Endothelial cell of umbilical vein (primary cell): ENCODE measurements around the gene SCN5A. TPM values are rescaled to one million over a fixed set of nuclear protein-coding genes. Genes with fewer than 3 reads are reported as not detected.

Experiments used
- BruUV-seq: library from RNA; stranded (reverse); fragments of 400-500 nt; replicated peaks from 2 replicates; lab custom pipeline; 2021; lab: Mats Ljungman, UMichigan
- CTCF ChIA-PET: fragments of 300-600, 350-600 bp; sonication (Branson Sonifier 250); formaldehyde crosslinking; loops from one replicate; lab custom pipeline; 2021; ENCODE audit warnings: antibody characterized with exemption, inconsistent platforms; lab: Charles Lee
- POLR2A ChIA-PET: fragments of 300-600, 350-600 bp; sonication (Branson Sonifier 250); formaldehyde crosslinking; loops from one replicate; lab custom pipeline; 2021; ENCODE audit warnings: antibody characterized with exemption, inconsistent platforms; lab: Charles Lee
- DNase-seq: peaks from one replicate; pipeline ENCODE4 v3.0.0-alpha.2; 2011; ENCODE audit warnings: low read depth, low spot score
- FAIRE-seq: peaks from 2 replicates; lab custom pipeline; 2011; peaks lifted over from hg19 to GRCh38; lab: Jason Lieb, UNC
- H2AFZ ChIP-seq: 2 replicates; pipeline ENCODE4 v1.6.0; 2012; ENCODE audit warnings: low read depth, low read length, control low read depth, inconsistent platforms
- H3K27ac ChIP-seq: 2 replicates; pipeline ENCODE4 v1.5.1; 2011; ENCODE audit warnings: low read depth, mild to moderate bottlenecking, control low read depth, low read length, moderate library complexity; ENCODE audit not compliant: insufficient read depth
- H3K27me3 ChIP-seq, 2 experiments: 2 replicates each; pipeline versions ENCODE4 v1.6.0 to v1.6.1; 2011; ENCODE audit warnings: low read length in 2 of 2, mixed read lengths in 1 of 2; ENCODE audit not compliant: control insufficient read depth in 2 of 2, insufficient read depth in 2 of 2
- H3K36me3 ChIP-seq, 2 experiments: 2 replicates in 1 of 2; 3 replicates in 1 of 2; pipeline ENCODE4 v1.5.1; 2011; ENCODE audit warnings: low read length in 2 of 2, mild to moderate bottlenecking in 1 of 2, moderate library complexity in 1 of 2; ENCODE audit not compliant: control insufficient read depth in 2 of 2, insufficient read depth in 2 of 2; ENCODE audit errors: extremely low read depth in 1 of 2
- H3K4me1 ChIP-seq: 3 replicates; pipeline ENCODE4 v1.5.1; 2011; ENCODE audit warnings: mild to moderate bottlenecking, low read length; ENCODE audit not compliant: control insufficient read depth, insufficient read depth; ENCODE audit errors: extremely low read depth
- H3K4me2 ChIP-seq: 2 replicates; pipeline ENCODE4 v1.6.1; 2011; ENCODE audit warnings: low read length, control low read depth, mixed read lengths; ENCODE audit not compliant: insufficient read depth
- H3K4me3 ChIP-seq, 3 experiments: fragments of 200-600 bp in 1 of 3; sonication (generic), shearing (Covaris generic) in 1 of 3; replicated peaks in 1 of 3; 2 replicates each; pipeline ENCODE4 v1.5.1; 2011 to 2016; ENCODE audit warnings: control low read depth in 3 of 3, low read length in 3 of 3, mild to moderate bottlenecking in 2 of 3, inconsistent platforms in 1 of 3, low read depth in 1 of 3, moderate library complexity in 1 of 3; ENCODE audit not compliant: insufficient read depth in 1 of 3
- H3K79me2 ChIP-seq: 2 replicates; pipeline ENCODE4 v1.6.0; 2012; ENCODE audit warnings: low read length, inconsistent platforms; ENCODE audit not compliant: control insufficient read depth, insufficient read depth
- H3K9ac ChIP-seq: replicated peaks from 2 replicates; pipeline ENCODE3; 2011; ENCODE audit warnings: low read length, control low read depth; ENCODE audit not compliant: insufficient read depth; ENCODE audit errors: extremely low read depth
- H3K9me1 ChIP-seq: replicated peaks from 3 replicates; pipeline ENCODE4 v1.6.0; 2011; ENCODE audit warnings: mild to moderate bottlenecking, low read length; ENCODE audit not compliant: control insufficient read depth, insufficient read depth; ENCODE audit errors: extremely low read depth
- H3K9me3 ChIP-seq: replicated peaks from 2 replicates; pipeline ENCODE4 v1.5.1; 2012; ENCODE audit warnings: low read length, inconsistent platforms; ENCODE audit not compliant: control insufficient read depth, insufficient read depth
- H4K20me1 ChIP-seq: replicated peaks from 2 replicates; pipeline ENCODE3; 2011; ENCODE audit warnings: mild to moderate bottlenecking, low read length; ENCODE audit not compliant: control insufficient read depth, insufficient read depth; ENCODE audit errors: extremely low read depth
- EZH2 ChIP-seq: IDR thresholded peaks from 2 replicates; pipeline ENCODE4 v1.6.1; 2012; ENCODE audit warnings: borderline replicate concordance, low read depth, mild to moderate bottlenecking, moderate library complexity, low read length, inconsistent platforms; ENCODE audit not compliant: severe bottlenecking
- FOS ChIP-seq: IDR thresholded peaks from 2 replicates; pipeline ENCODE4 v1.6.1; 2011; ENCODE audit warnings: mild to moderate bottlenecking, low read length, moderate library complexity, borderline replicate concordance; ENCODE audit not compliant: insufficient read depth
- GATA2 ChIP-seq: IDR thresholded peaks from 2 replicates; pipeline ENCODE4 v1.7.0; 2011; ENCODE audit warnings: low read depth, mild to moderate bottlenecking, moderate library complexity, mixed read lengths, low read length; ENCODE audit not compliant: insufficient read length, insufficient read depth
- JUN ChIP-seq: IDR thresholded peaks from 2 replicates; pipeline ENCODE4 v1.6.1; 2011; ENCODE audit warnings: borderline replicate concordance, low read depth; ENCODE audit not compliant: insufficient read length, insufficient read depth
- MYC ChIP-seq: IDR thresholded peaks from one replicate; pipeline ENCODE4 v1.6.1; 2011; ENCODE audit warnings: mild to moderate bottlenecking, low read depth, low read length
- POLR2A ChIP-seq: IDR thresholded peaks from 2 replicates; pipeline ENCODE4 v1.6.1; 2012; ENCODE audit warnings: low read depth, mild to moderate bottlenecking, control low read depth, low read length
- POLR2AphosphoS5 ChIP-seq: IDR thresholded peaks from 2 replicates; pipeline ENCODE4 v1.6.1; 2012; ENCODE audit warnings: low read depth, mild to moderate bottlenecking, control low read depth, low read length, moderate library complexity; ENCODE audit not compliant: insufficient read depth
- dilution Hi-C: fragments of 300-500 bp; cut with MboI; formaldehyde crosslinking; loops from one replicate; pipeline ENCODE4 v1.15.0; 2019; ENCODE audit warnings: low sequenced_read_pairs; ENCODE audit not compliant: extremely low pct_ligation_motif_present
- intact Hi-C: fragments of 100-400 bp; cut with micrococcal nuclease; formaldehyde crosslinking; loops from one replicate; pipeline ENCODE4 v1.10.0; 2022
- polyA plus RNA-seq, 4 experiments: library from polyadenylated mRNA; depleted of rRNA in 3 of 4; stranded (reverse) in 3 of 4; unstranded in 1 of 4; fragments of >200 nt; gene quantifications; 2 replicates each; pipeline versions ENCODE4 v1.2.1 to v1.2.3, GENCODE V29; 2011 to 2012; ENCODE audit warnings: missing spikeins in 1 of 4
- total RNA-seq: library from RNA; stranded (reverse); gene quantifications from 2 replicates; pipeline ENCODE4 v1.2.3, GENCODE V29; 2021
- TF ChIP-seq, protein P1 (sequence below): IDR thresholded peaks from 2 replicates; pipeline ENCODE4 v1.6.1; 2011; ENCODE audit not compliant: insufficient read depth, insufficient read length
- TF ChIP-seq, protein P2 (sequence below), 2 donors: IDR thresholded peaks; 1 replicate in 1 of 2; 2 replicates in 1 of 2; pipeline ENCODE4 v1.5.1; 2011; ENCODE audit warnings: low read length in 2 of 2, mild to moderate bottlenecking in 2 of 2, moderate library complexity in 2 of 2, control low read depth in 1 of 2, inconsistent platforms in 1 of 2, low read depth in 1 of 2; ENCODE audit not compliant: insufficient read depth in 1 of 2; ENCODE audit errors: extremely low read depth in 1 of 2

The SCN5A gene
- total and polyA plus RNA-seq, 2 donors (not counting 3 experiments of a cell fraction or from before 2014, with no cell fraction given): 2.7 to 20.0 TPM

DNA sequence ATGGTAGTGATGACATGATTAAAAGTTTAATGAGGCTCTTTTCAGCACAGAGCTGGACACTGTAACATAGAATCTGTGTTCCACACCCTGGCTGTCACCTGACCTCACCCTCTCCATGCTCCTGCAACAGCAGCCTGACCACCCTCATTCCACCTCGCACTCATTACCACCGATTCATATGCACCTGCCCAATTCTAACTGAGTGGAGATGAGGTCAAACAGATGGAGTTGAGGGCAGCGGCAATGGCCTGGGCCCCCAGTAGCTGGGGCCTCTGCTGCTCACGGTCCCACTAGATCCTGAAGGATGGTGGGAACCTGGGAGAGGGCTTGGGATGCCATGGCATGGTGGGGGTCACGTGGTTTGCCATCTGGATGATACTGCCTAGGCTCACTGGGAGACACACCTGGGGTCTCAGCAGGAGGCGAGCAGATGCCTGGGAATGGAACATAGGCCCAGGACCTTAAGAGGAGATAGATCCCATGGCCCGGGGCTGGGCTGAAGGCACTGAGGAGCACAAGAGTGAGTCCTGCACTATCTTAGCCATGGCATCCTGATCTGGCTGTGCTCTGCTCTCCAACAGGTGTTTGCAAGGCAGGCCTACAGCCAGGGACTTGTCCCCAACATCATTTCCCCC, 1.3 kb downstream of the SCN5A start:
- intact Hi-C loops (no loop called here), dilution Hi-C loops (no loop called here)
- Histone ChIP-seq H3K9me1 (no peaks in the 10 kb centered on the region), H3K9ac (no peak overlapping the region), H3K9me3 (no peaks in the 10 kb centered on the region), H3K27me3 (no peaks in the 10 kb centered on the region), H2AFZ (no peak overlapping the region), H3K4me1 (peaks cover 10% of the 10 kb centered on the region), H3K79me2 (peaks cover 3% of the 10 kb centered on the region), H3K4me2 (peak overlapping the region; percentile 64), H3K36me3 (no peaks in the 10 kb centered on the region), H4K20me1 (no peaks in the 10 kb centered on the region), H3K27ac (no peak overlapping the region), H3K4me3 (no peak overlapping the region)
- BruUV-seq: no TSS peak
- FAIRE-seq (no peak), DNase-seq (no peak)
- POLR2A ChIA-PET: no interaction called here
- CTCF ChIA-PET: interaction anchor here (0.7 to 4.8 kb wide), 10 partner anchors 11 to 195 kb away, joined by 3 to 62 read pairs (median 8); partner anchors contain the start of gene EXOG
- TF ChIP-seq JUN: no peak
- no peak for TF ChIP-seq POLR2A
- no peak for TF ChIP-seq EZH2
- no peak for TF ChIP-seq GATA2
- TF ChIP-seq, protein P1, sequence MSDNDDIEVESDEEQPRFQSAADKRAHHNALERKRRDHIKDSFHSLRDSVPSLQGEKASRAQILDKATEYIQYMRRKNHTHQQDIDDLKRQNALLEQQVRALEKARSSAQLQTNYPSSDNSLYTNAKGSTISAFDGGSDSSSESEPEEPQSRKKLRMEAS: no peak
- no peak for TF ChIP-seq MYC
- TF ChIP-seq FOS: no peak
- TF ChIP-seq, protein P2, sequence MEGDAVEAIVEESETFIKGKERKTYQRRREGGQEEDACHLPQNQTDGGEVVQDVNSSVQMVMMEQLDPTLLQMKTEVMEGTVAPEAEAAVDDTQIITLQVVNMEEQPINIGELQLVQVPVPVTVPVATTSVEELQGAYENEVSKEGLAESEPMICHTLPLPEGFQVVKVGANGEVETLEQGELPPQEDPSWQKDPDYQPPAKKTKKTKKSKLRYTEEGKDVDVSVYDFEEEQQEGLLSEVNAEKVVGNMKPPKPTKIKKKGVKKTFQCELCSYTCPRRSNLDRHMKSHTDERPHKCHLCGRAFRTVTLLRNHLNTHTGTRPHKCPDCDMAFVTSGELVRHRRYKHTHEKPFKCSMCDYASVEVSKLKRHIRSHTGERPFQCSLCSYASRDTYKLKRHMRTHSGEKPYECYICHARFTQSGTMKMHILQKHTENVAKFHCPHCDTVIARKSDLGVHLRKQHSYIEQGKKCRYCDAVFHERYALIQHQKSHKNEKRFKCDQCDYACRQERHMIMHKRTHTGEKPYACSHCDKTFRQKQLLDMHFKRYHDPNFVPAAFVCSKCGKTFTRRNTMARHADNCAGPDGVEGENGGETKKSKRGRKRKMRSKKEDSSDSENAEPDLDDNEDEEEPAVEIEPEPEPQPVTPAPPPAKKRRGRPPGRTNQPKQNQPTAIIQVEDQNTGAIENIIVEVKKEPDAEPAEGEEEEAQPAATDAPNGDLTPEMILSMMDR (IDR thresholded peaks at IDR 0.05; ENCODE audit: extremely low read depth in 1 of 2, insufficient read depth in 1 of 2, low read depth in 1 of 2, low read length in 2 of 2): no peak
- TF ChIP-seq POLR2AphosphoS5: no peak
